ENCODE measurements around the gene BTF3.

Gene BTF3

GRCh38 chr5:73525606-73526203, 27.5 kb downstream of the BTF3 start:
- no peak for DNase-seq

GRCh38 chr5:73528248-73528647, 30.0 kb downstream of the BTF3 start:
- no peak for DNase-seq

GRCh38 chr5:73529081-73529480, 30.8 kb downstream of the BTF3 start:
- no peak for DNase-seq

GRCh38 chr5:73531356-73531755, 33.1 kb downstream of the BTF3 start:
- no peak for DNase-seq

- no peak for DNase-seq
These were observed 34.0 kb downstream of the BTF3 start for GRCh38 chr5:73532195-73532594.

GRCh38 chr5:73534011-73534644, 35.9 kb downstream of the BTF3 start:
- DNase-seq: no peak

GRCh38 chr5:73534971-73535370, 36.7 kb downstream of the BTF3 start:
- no peak for DNase-seq

GRCh38 chr5:73539730-73540129, 41.5 kb downstream of the BTF3 start:
- no peak for DNase-seq

GRCh38 chr5:73540192-73540591, 42.0 kb downstream of the BTF3 start:
- DNase-seq: peak; percentile 57

- no peak for DNase-seq
These were observed 43.8 kb downstream of the BTF3 start for GRCh38 chr5:73542020-73542419.

GRCh38 chr5:73544429-73545402, 46.5 kb downstream of the BTF3 start:
- no peak for DNase-seq

- DNase-seq: no peak
These were observed 47.1 kb downstream of the BTF3 start for GRCh38 chr5:73545403-73545779.

- DNase-seq: no peak
These were observed 51.8 kb downstream of the BTF3 start for GRCh38 chr5:73550016-73550415.

GRCh38 chr5:73552642-73553041, 54.4 kb downstream of the BTF3 start:
- DNase-seq: no peak
